PC-9 (cell line): ENCODE results near the gene SORBS1.

ENCODE experiments used
- EZH2 ChIP-seq: fragments of 200-600 bp; sonication (generic); IDR thresholded peaks from 2 replicates; pipeline ENCODE4 v1.8.0; 2017; ENCODE audit warnings: antibody characterized with exemption, low read depth
- TF ChIP-seq, protein P1 (sequence below): fragments of 200-600 bp; sonication (generic); conservative IDR thresholded peaks from 2 replicates; pipeline ENCODE4 v1.6.1; 2017; ENCODE audit warnings: mixed run types, antibody characterized with exemption, mild to moderate bottlenecking, moderate library complexity

DNA sequence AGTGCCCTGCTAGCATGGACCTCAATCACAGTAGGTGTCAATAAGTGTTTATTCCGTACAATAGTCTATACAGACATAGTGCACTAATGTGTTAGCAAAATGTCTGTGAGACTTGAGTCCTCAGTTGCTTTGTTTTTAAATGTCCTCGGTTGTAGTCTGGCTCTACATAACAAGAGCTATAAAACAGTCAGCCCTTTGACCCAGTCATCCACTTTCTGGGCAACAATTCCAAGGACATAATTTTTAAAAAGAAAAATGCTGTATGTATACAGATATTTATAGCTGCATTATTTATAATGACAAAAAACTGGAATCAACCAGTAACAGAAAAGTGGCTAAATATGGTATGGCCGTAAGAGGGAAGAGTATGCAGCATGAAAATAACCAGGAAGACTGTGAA lies 267.5 kb downstream of the SORBS1 start:
- TF ChIP-seq, protein P1, sequence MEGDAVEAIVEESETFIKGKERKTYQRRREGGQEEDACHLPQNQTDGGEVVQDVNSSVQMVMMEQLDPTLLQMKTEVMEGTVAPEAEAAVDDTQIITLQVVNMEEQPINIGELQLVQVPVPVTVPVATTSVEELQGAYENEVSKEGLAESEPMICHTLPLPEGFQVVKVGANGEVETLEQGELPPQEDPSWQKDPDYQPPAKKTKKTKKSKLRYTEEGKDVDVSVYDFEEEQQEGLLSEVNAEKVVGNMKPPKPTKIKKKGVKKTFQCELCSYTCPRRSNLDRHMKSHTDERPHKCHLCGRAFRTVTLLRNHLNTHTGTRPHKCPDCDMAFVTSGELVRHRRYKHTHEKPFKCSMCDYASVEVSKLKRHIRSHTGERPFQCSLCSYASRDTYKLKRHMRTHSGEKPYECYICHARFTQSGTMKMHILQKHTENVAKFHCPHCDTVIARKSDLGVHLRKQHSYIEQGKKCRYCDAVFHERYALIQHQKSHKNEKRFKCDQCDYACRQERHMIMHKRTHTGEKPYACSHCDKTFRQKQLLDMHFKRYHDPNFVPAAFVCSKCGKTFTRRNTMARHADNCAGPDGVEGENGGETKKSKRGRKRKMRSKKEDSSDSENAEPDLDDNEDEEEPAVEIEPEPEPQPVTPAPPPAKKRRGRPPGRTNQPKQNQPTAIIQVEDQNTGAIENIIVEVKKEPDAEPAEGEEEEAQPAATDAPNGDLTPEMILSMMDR, result no peak
- TF ChIP-seq EZH2, result no peak
